BJ (cell line): ENCODE data around the gene PLA2G4C. TPM values are rescaled to one million over a fixed set of nuclear protein-coding genes. Genes with fewer than 3 reads are reported as not detected.
A peak's percentile ranks its signal among the peaks of the same experiment; 100 is the strongest.

ENCODE experiments used
- CTCF ChIA-PET: fragments of 350-600 bp; formaldehyde crosslinking; extraction: SDS; loops from one replicate; lab custom pipeline; 2021; ENCODE audit warnings: antibody characterized with exemption, inconsistent platforms; lab: Yijun Ruan, JAX
- POLR2A ChIA-PET: fragments of 300-600 bp; sonication (Branson Sonifier 250); formaldehyde crosslinking; extraction: SDS; loops from one replicate; lab custom pipeline; 2021; ENCODE audit warnings: antibody characterized with exemption; lab: Charles Lee
- DNase-seq: peaks from one replicate; pipeline ENCODE4 v3.0.0-alpha.2; 2011; ENCODE audit warnings: low read depth
- H3K27me3 ChIP-seq: 2 replicates; pipeline ENCODE4 v1.6.0; 2011; ENCODE audit warnings: low read length; ENCODE audit not compliant: control insufficient read depth, insufficient read depth
- H3K36me3 ChIP-seq: 2 replicates; pipeline ENCODE4 v1.5.1; 2011; ENCODE audit warnings: low read length; ENCODE audit not compliant: control insufficient read depth, insufficient read depth
- H3K4me3 ChIP-seq: 2 replicates; pipeline ENCODE4 v1.5.1; 2011; ENCODE audit warnings: low read depth, mild to moderate bottlenecking, control low read depth, low read length
- polyA minus RNA-seq: library from RNA; depleted of rRNA, polyadenylated mRNA; stranded (reverse); fragments of >200 nt; gene quantifications from 2 replicates; pipeline ENCODE4 v1.2.3, GENCODE V29; 2011; rRNA and poly(A)+ RNA removed
- polyA plus RNA-seq: library from polyadenylated mRNA; depleted of rRNA; stranded (reverse); fragments of >200 nt; gene quantifications from 2 replicates; pipeline ENCODE4 v1.2.3, GENCODE V29; 2011; rRNA removed
- TF ChIP-seq, protein P1 (sequence below): IDR thresholded peaks from 2 replicates; pipeline ENCODE4 v1.5.1; 2011; ENCODE audit warnings: low read depth, mild to moderate bottlenecking, control low read depth, inconsistent platforms, low read length, moderate library complexity; ENCODE audit not compliant: insufficient read depth

PLA2G4C gene, protein sequence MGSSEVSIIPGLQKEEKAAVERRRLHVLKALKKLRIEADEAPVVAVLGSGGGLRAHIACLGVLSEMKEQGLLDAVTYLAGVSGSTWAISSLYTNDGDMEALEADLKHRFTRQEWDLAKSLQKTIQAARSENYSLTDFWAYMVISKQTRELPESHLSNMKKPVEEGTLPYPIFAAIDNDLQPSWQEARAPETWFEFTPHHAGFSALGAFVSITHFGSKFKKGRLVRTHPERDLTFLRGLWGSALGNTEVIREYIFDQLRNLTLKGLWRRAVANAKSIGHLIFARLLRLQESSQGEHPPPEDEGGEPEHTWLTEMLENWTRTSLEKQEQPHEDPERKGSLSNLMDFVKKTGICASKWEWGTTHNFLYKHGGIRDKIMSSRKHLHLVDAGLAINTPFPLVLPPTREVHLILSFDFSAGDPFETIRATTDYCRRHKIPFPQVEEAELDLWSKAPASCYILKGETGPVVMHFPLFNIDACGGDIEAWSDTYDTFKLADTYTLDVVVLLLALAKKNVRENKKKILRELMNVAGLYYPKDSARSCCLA
- polyA plus RNA-seq = 7.2 and 11.3 TPM in 2 replicates
- 2.7 and 6.3 TPM in 2 replicates for polyA minus RNA-seq

DNA sequence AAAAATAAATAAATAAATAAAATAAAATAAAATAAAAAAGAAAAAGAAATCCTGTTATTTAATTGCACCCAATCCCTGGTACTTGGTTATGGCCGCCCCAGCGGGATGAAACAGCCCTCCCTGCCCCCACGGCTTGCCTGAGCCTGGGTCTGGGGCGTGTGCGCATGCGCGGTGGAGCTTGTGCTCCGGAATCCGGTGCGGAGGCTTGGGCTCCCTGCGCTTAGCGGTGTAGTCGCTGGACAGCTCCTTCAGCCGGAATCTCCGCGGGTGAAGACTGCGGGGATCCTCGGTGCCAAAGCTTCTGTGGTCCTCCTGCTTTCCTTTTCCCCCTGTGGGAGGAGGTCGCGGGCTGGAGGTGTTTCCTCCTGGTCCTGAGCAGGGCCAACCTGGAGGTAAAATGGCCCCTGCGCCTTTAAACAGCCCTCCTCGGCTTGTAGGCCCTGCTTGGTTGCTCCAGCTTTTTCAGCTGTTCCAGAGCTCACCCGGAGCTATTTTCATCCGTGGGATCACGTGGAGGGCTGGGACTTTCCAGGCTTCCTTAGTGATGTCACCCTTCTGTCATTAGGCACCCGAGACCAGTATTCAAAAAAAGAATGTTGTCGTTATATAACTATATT, at the start of gene PLA2G4C:
Gene PLA2G4C, minus strand, starts transcription at position 468 of the 617 bp plus-strand sequence. CDS start 4,288 bp downstream, outside the sequence.
- POLR2A ChIA-PET = interaction anchor here (0.5 to 1.2 kb wide), 2 partner anchors 9 to 48 kb away, joined by 4 read pairs; no protein-coding TSS in a partner anchor
- CTCF ChIA-PET = interaction anchor here (0.7 to 11.0 kb wide), 12 partner anchors 9 to 147 kb away, joined by 3 to 122 read pairs (median 6); no protein-coding TSS in a partner anchor
- H3K4me3 ChIP-seq = peak within 1 kb of the TSS; percentile 48

DNA sequence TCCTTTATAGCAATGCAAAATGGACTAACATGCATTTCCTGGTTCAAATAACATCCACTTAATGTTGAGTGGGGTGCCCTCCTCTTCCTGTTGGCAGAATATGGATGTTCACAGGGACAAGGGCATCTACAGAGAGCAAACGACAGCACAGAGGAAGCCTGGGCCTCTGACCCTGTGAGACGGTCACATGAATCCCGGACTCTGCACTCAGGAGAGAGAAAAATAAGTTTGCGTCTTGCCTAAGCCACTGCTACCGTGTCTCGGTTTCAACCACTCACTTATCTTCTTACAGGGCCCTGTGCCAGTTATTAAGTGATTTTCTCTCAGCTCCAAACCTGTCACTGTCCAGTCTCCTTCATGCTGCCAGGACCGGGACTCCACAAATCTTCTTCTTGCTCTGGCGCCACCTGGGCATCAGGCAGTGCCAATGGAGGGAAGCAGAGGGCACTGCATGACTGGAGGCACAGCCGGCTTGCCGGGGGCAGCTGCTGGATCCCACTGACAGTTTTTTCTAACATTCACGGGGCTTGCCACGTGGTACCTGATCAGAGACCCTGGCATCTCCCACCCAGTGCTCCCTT, 47.7 kb upstream of the PLA2G4C start:
- CTCF ChIA-PET = interaction anchor here (0.9 to 6.8 kb wide), 3 partner anchors 9 to 196 kb away, joined by 4 to 58 read pairs (median 5); no protein-coding TSS in a partner anchor
- TF ChIP-seq, protein P1, sequence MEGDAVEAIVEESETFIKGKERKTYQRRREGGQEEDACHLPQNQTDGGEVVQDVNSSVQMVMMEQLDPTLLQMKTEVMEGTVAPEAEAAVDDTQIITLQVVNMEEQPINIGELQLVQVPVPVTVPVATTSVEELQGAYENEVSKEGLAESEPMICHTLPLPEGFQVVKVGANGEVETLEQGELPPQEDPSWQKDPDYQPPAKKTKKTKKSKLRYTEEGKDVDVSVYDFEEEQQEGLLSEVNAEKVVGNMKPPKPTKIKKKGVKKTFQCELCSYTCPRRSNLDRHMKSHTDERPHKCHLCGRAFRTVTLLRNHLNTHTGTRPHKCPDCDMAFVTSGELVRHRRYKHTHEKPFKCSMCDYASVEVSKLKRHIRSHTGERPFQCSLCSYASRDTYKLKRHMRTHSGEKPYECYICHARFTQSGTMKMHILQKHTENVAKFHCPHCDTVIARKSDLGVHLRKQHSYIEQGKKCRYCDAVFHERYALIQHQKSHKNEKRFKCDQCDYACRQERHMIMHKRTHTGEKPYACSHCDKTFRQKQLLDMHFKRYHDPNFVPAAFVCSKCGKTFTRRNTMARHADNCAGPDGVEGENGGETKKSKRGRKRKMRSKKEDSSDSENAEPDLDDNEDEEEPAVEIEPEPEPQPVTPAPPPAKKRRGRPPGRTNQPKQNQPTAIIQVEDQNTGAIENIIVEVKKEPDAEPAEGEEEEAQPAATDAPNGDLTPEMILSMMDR = no peak
- POLR2A ChIA-PET = interaction anchor here (1.2 kb wide), 1 partner anchor 48 kb away, joined by 4 read pairs; the partner anchor contains the start of gene PLA2G4C
- Histone ChIP-seq H3K27me3 (no peaks in the 10 kb centered on the region), H3K4me3 (no peak overlapping the region), H3K36me3 (no peaks in the 10 kb centered on the region; the same call in none of the 2 replicates)
- DNase-seq = no peak

More for the DNA sequence above, at the start of gene PLA2G4C:
- no peaks in the 10 kb centered on the region for H3K36me3 ChIP-seq
- TF ChIP-seq, protein P1 = no peak
- peak; percentile 71 for DNase-seq
- no peaks in the 10 kb centered on the region for H3K27me3 ChIP-seq

DNA sequence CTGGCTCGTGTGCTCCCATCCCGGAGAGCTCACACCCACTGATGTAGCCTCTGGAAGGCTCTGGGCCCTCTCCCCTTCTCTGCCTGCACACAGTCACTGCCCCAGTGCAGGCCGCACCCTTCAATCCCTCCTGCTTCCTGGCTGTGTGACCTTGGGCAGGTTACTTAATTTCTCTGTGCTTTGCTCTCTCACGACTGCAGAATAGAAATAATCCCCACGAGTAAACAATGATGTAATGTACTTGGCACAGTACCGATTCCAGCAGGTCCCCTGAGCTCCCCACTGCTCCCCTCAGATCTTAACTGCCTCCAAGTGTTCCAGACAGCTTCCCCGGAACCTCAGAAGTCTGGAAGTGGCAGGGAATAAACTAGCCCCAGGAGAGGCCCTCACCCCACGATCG, 43.4 kb upstream of the PLA2G4C start:
- ChIA-PET CTCF (interaction anchor here (1.1 to 6.8 kb wide), 6 partner anchors 11 to 192 kb away, joined by 3 to 90 read pairs (median 32); partner anchors contain the start of gene PLA2G4C), POLR2A (no interaction called here)
- H3K27me3 ChIP-seq = no peaks in the 10 kb centered on the region
- no peaks in the 10 kb centered on the region; the same call in 1 of the 2 replicates for H3K36me3 ChIP-seq
- no peak overlapping the region for H3K4me3 ChIP-seq
- TF ChIP-seq, protein P1 = no peak
- no peak for DNase-seq

DNA sequence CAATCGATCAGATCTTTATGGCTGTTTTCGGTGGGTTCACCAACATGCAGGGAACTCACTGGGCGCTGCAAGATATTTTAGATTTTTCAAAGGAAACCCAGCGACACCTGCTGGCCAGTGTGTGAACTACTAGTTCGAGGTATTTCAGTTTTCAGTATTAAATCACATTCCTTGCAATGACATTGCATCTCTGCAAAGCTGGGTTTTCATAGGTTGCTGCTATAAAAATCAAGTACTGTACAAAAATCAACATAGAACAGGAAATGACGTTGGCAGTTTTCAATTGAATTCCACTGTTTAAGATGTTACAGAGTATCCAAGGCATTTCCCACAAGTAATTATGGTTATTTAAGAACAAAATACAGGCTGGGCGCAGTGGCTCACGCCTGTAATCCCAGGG, 41.9 kb upstream of the PLA2G4C start:
- Histone ChIP-seq H3K36me3 (no peaks in the 10 kb centered on the region; the same call in 1 of the 2 replicates), H3K4me3 (no peak overlapping the region), H3K27me3 (no peaks in the 10 kb centered on the region)
- no peak for DNase-seq
- ChIA-PET CTCF (interaction anchor here (0.6 to 6.8 kb wide), 16 partner anchors 9 to 190 kb away, joined by 3 to 90 read pairs (median 4); partner anchors contain the start of gene PLA2G4C), POLR2A (no interaction called here)
- TF ChIP-seq, protein P1 = peak; percentile 75
